Ovary (tissue), 9 donors: ENCODE data around the gene MYH11. TPM values are rescaled to one million over a fixed set of nuclear protein-coding genes. Genes with fewer than 3 reads are reported as not detected.

Experiments used
- DNase-seq, 5 donors: peaks; one replicate each; pipeline ENCODE4 v3.0.0-alpha.2; 2019 to 2020
- H3K27ac ChIP-seq, 2 donors: fragments of 200-600 bp; one replicate each; pipeline versions ENCODE4 v1.5.1 to v1.8.0; 2019 to 2022
- H3K27me3 ChIP-seq: fragments of 200-600 bp; one replicate; pipeline ENCODE4 v1.8.0; 2022
- H3K36me3 ChIP-seq: fragments of 200-600 bp; sonication (generic); one replicate; pipeline ENCODE4 v1.5.1; 2019
- H3K4me1 ChIP-seq: one replicate; pipeline ENCODE4 v1.8.1; 2013; ENCODE audit warnings: mild to moderate bottlenecking, moderate library complexity; ENCODE audit not compliant: insufficient read depth
- H3K4me3 ChIP-seq: fragments of 200-600 bp; sonication (generic); one replicate; pipeline ENCODE4 v1.5.1; 2017
- H3K9me3 ChIP-seq, 2 donors: fragments of 200-600 bp in 1 of 2; sonication (generic) in 1 of 2; one replicate each; pipeline versions ENCODE4 v1.5.1 to v1.8.1; 2013 to 2019; ENCODE audit warnings: mild to moderate bottlenecking in 1 of 2, moderate library complexity in 1 of 2
- EP300 ChIP-seq: sonication (generic); formaldehyde crosslinking; IDR thresholded peaks from one replicate; pipeline ENCODE4 v1.6.1; 2017; ENCODE audit warnings: antibody characterized with exemption
- POLR2A ChIP-seq: fragments of 450-650 bp; IDR thresholded peaks from one replicate; pipeline ENCODE4 v1.6.1; 2017; ENCODE audit warnings: antibody characterized with exemption, mild to moderate bottlenecking, moderate library complexity
- WGBS, 3 donors: extraction: QIAGEN DNeasy Blood & Tissue Kit in 1 of 3; methylation state at CpG; one replicate each; pipeline versions ENCODE4 v1.1.5 to v1.1.7; 2013 to 2017; 5-methylcytosine and 5-hydroxymethylcytosine counted together
- intact Hi-C, 4 donors: fragments of 100-400 bp; cut with DNase I; formaldehyde crosslinking; loops; one replicate each; pipeline versions ENCODE4 v1.11.0 to v1.15.1; 2022 to 2023
- polyA plus RNA-seq, 2 donors: library from polyadenylated mRNA; stranded (reverse); fragments of 200-250 nt in 1 of 2; fragments of 350-450 nt in 1 of 2; fragmentation: Illumina TruSeq in 1 of 2; extraction: RNeasy Lipid Tissue Mini Kit (QIAGEN cat#74804) in 1 of 2; gene quantifications; one replicate each; pipeline ENCODE4 v1.2.3, GENCODE V29; 2013 to 2014
- total RNA-seq, 7 donors: library from RNA; depleted of rRNA in 2 of 7; stranded (reverse); fragments of >200 nt in 2 of 7; fragmentation: NEBNext Ultra II Directional in 3 of 7; extraction: Animal tissue kit (Norgen Biotek cat#: 25700) in 3 of 7; gene quantifications; one replicate each; pipeline versions ENCODE4 v1.1.0 to v1.2.4, GENCODE V29; 2016 to 2023
- TF ChIP-seq, protein P1 (sequence below), 3 donors: fragments of 450-650 bp in 2 of 3; fragments of 200-600 bp in 1 of 3; IDR thresholded peaks; one replicate each; pipeline versions ENCODE4 v1.5.1 to v1.8.0; 2016 to 2022; ENCODE audit warnings: antibody characterized with exemption in 3 of 3, mild to moderate bottlenecking in 1 of 3
- donor health status: DM: no; HTN: no; CAD: no; lungs with moderate emphysema.
- donor health status: DM: no; HTN: no; CAD: no.
- donor health status: Bipolar disorder and iron deficiency.
- donor health status: DM: yes; HTN: yes; CAD: no.
- donor health status: DM: no; HTN: no; CAD: no.
- donor health status: DM: yes; HTN: yes; CAD: no.

The MYH11 gene
- total and polyA plus RNA-seq, 9 donors = 50.9 to 2,765 (median 263) TPM

DNA sequence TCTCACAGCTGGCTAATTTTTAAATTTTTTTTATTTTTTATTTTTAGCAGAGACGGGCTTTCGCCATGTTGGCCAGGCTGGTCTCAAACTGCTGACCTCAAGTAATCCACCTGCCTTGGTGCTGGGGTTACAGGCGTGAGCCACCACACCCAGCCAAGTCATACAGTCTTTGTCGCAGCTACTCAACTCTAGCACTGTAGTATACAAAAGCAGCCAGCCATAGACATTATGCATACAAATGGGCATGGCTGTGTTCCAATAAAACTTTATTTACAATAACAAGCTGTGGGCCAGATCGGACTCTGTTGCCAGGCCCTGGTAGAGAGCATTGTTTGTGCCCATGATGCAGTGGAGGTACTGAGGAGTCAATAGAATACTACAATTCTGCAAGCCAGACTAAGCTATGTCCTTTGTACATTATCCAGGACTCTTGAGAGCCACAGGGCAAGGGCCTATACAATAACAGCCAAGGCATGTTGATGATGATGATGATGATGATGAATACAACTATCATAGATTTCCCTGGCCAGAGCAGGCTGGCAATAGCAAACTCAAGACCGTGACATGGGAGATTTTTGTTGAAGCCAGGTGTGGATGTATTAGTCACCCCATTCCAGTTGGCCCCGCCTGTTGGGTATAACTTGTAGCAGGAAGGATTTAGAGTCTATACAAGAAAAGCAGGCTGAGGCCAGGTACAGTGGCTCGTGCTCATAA, 101.8 kb downstream of the MYH11 start:
- H3K4me1 ChIP-seq = no peaks in the 10 kb centered on the region
- TF ChIP-seq POLR2A (no peak), EP300 (no peak)
- TF ChIP-seq, protein P1, sequence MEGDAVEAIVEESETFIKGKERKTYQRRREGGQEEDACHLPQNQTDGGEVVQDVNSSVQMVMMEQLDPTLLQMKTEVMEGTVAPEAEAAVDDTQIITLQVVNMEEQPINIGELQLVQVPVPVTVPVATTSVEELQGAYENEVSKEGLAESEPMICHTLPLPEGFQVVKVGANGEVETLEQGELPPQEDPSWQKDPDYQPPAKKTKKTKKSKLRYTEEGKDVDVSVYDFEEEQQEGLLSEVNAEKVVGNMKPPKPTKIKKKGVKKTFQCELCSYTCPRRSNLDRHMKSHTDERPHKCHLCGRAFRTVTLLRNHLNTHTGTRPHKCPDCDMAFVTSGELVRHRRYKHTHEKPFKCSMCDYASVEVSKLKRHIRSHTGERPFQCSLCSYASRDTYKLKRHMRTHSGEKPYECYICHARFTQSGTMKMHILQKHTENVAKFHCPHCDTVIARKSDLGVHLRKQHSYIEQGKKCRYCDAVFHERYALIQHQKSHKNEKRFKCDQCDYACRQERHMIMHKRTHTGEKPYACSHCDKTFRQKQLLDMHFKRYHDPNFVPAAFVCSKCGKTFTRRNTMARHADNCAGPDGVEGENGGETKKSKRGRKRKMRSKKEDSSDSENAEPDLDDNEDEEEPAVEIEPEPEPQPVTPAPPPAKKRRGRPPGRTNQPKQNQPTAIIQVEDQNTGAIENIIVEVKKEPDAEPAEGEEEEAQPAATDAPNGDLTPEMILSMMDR (IDR thresholded peaks at IDR 0.05) = no peak
- DNase-seq = no peak
- H3K36me3 ChIP-seq = no peaks in the 10 kb centered on the region
- no peaks in the 10 kb centered on the region for H3K27me3 ChIP-seq
- no peaks in the 10 kb centered on the region for H3K9me3 ChIP-seq
- H3K4me3 ChIP-seq = no peak overlapping the region
- intact Hi-C loops = loop anchor here in 1 of 4 donors (10.0 kb wide), 1 partner anchor 370 kb away; no protein-coding TSS in a partner anchor
- H3K27ac ChIP-seq = no peak overlapping the region
- WGBS, 3 donors = 84 to 89% (median 87%) methylated on average over 8 of the region's 8 CpGs

DNA sequence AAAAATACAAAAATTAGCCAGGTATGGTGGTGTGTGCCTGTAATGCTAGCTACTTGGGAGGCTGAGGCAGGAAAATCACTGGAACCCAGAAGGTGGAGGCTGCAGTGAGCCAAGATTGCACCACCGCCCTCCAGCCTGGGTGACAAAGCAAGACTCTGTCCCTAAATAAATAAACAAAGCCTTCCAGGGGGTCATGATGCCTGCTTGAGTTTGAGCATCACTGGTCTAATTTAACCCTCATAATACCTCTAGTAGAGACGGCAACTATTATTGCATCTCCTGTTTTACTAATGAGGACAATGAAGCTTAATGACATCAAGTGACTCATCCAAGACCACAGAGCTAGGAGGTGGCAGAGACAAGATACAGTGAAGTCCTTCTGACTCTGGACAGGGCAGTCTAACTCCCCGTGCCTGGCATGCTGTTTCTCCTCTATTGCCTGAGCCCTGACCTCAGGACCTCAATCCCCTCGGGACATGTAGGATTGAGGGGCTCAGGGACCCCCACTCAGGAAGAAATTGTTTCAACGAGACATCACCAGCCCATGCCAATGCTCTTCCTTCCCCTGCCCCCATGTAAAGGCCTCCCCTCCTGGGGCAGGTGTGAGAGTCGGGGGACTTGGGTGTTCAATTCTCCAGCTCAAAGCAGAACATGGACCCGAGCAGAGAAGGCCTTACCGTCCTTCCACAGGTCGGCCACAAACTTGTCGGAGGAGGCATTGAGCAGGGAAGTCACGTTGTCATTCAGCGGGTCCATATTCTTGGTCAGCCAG, 103.9 kb downstream of the MYH11 start:
- no peak overlapping the region for H3K4me3 ChIP-seq
- DNase-seq = no peak
- TF ChIP-seq EP300 (no peak), POLR2A (no peak)
- TF ChIP-seq, protein P1 (IDR thresholded peaks at IDR 0.05) = no peak
- H3K36me3 ChIP-seq = no peaks in the 10 kb centered on the region
- H3K4me1 ChIP-seq = no peaks in the 10 kb centered on the region
- intact Hi-C loops = loop anchor here in 1 of 4 donors (10.0 kb wide), 1 partner anchor 372 kb away; no protein-coding TSS in a partner anchor
- no peak overlapping the region for H3K27ac ChIP-seq
- H3K27me3 ChIP-seq = no peaks in the 10 kb centered on the region
- WGBS, 3 donors = 77 to 90% (median 90%) methylated on average over 12 of the region's 12 CpGs
- H3K9me3 ChIP-seq = no peaks in the 10 kb centered on the region

DNA sequence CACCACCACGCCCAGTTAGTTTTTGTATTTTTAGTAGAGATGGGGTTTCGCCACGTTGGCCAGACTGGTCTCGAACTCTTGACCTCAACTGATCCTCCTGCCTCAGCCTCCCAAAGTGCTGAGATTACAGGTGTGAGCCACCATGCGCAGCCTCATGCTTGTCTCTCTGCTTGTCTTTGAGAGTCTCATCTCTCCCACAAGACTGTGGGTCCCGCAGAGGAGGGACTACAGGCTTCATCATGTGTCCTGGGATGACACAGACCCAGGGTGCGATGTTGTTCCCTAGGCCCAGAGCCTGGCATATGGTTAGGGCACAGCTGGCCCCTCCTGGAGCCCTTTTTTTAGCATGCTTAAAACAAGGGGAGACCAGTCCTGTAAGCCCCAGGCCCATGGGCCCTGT, 104.9 kb downstream of the MYH11 start:
- intact Hi-C loops = loop anchor here in 1 of 4 donors (10.0 kb wide), 1 partner anchor 373 kb away; no protein-coding TSS in a partner anchor
- Histone ChIP-seq H3K4me1 (no peaks in the 10 kb centered on the region), H3K9me3 (no peaks in the 10 kb centered on the region), H3K4me3 (no peak overlapping the region), H3K27me3 (no peaks in the 10 kb centered on the region), H3K36me3 (no peaks in the 10 kb centered on the region), H3K27ac (no peak overlapping the region)
- WGBS, 3 donors = 91 to 92% (median 91%) methylated on average over 7 of the region's 7 CpGs
- DNase-seq = no peak
- TF ChIP-seq EP300 (no peak), POLR2A (no peak)
- TF ChIP-seq, protein P1 (IDR thresholded peaks at IDR 0.05) = no peak

DNA sequence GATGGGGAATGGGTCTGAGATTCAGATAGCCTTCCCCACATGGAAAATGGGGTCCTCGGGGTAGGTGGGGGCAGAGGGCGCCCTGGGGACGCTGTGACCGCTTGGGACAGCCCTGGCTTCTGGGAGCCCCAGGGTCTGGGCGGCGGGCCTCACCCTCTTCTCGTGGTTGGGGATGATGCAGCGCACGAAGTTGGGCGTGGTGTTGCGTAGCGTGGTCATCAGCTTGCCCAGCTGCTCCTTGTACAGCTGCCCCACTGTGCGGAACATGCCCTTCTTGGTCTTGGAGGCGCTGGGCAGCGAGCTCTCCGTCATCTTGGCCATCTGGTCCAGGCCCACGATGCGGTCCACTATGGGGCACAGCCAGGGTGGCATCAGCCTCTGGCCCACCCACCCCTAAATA, 106.8 kb downstream of the MYH11 start:
- DNase-seq = no peak
- no peaks in the 10 kb centered on the region for H3K36me3 ChIP-seq
- intact Hi-C loops = loop anchor here in 1 of 4 donors (10.0 kb wide), 1 partner anchor 375 kb away; no protein-coding TSS in a partner anchor
- H3K4me1 ChIP-seq = no peaks in the 10 kb centered on the region
- no peak for TF ChIP-seq POLR2A
- TF ChIP-seq, protein P1 (IDR thresholded peaks at IDR 0.05) = no peak
- TF ChIP-seq EP300 = no peak
- H3K4me3 ChIP-seq = no peak overlapping the region
- H3K27me3 ChIP-seq = no peaks in the 10 kb centered on the region
- no peak overlapping the region for H3K27ac ChIP-seq
- H3K9me3 ChIP-seq = no peaks in the 10 kb centered on the region
- WGBS, 3 donors = 89 to 93% (median 92%) methylated on average over 17 to 18 of the region's 18 CpGs
